ENCODE measurements around the gene AOC1.

- TF ChIP-seq KDM1A (IDR thresholded peaks at IDR 0.05; ENCODE audit: low read depth) = no peak
- no peak for TF ChIP-seq MAX (IDR thresholded peaks at IDR 0.05)
- TF ChIP-seq CHD2 (IDR thresholded peaks at IDR 0.05; ENCODE audit: low read length, partially characterized antibody) = no peak
- TF ChIP-seq CTCF (IDR thresholded peaks at IDR 0.05) = no peak
- no peak for TF ChIP-seq HDAC2 (IDR thresholded peaks at IDR 0.05)
- no peak for TF ChIP-seq REST (IDR thresholded peaks at IDR 0.05)
- no peak for TF ChIP-seq RCOR1 (IDR thresholded peaks at IDR 0.05; ENCODE audit: low read depth, low read length)
- no peak for TF ChIP-seq POLR2A (IDR thresholded peaks at IDR 0.05; ENCODE audit: low read length)
Observed at GRCh38 chr7:150806863-150807262, 45.5 kb upstream of the AOC1 start.

Measured in A549 (cell line).